Measurements from ENCODE around the gene MAGI2.

GRCh38 chr7:78020874-78021249, 1432.6 kb downstream of the MAGI2 start:
- TF ChIP-seq, protein P1, sequence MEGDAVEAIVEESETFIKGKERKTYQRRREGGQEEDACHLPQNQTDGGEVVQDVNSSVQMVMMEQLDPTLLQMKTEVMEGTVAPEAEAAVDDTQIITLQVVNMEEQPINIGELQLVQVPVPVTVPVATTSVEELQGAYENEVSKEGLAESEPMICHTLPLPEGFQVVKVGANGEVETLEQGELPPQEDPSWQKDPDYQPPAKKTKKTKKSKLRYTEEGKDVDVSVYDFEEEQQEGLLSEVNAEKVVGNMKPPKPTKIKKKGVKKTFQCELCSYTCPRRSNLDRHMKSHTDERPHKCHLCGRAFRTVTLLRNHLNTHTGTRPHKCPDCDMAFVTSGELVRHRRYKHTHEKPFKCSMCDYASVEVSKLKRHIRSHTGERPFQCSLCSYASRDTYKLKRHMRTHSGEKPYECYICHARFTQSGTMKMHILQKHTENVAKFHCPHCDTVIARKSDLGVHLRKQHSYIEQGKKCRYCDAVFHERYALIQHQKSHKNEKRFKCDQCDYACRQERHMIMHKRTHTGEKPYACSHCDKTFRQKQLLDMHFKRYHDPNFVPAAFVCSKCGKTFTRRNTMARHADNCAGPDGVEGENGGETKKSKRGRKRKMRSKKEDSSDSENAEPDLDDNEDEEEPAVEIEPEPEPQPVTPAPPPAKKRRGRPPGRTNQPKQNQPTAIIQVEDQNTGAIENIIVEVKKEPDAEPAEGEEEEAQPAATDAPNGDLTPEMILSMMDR (IDR thresholded peaks at IDR 0.05): no peak
- TF ChIP-seq POLR2AphosphoS5 (IDR thresholded peaks at IDR 0.05) (no peak), POLR2A (IDR thresholded peaks at IDR 0.05) (no peak)

All from breast epithelium (tissue), 3 donors.